Activated naive CD4-positive, alpha-beta T cell treated with anti-CD3 and anti-CD28 coated beads for 36 hours (primary cell): Measurements from ENCODE around the gene PCK2. TPM values are rescaled to one million over a fixed set of nuclear protein-coding genes. Genes with fewer than 3 reads are reported as not detected.

Experiments
- CTCF ChIA-PET: fragments of 350-600 bp; sonication (Branson Sonifier 250); formaldehyde crosslinking; loops from one replicate; lab custom pipeline; 2021; ENCODE audit warnings: antibody characterized with exemption; lab: Charles Lee
- DNase-seq: peaks from one replicate; pipeline ENCODE4 v3.0.0-alpha.2; 2020
- H3K27ac Mint-ChIP-seq: one replicate; pipeline ENCODE4 v1.8.0; 2021; ENCODE audit warnings: mild to moderate bottlenecking, mixed read lengths
- H3K27me3 Mint-ChIP-seq: one replicate; pipeline ENCODE4 v1.8.0; 2021; ENCODE audit warnings: low read depth, mixed read lengths
- H3K36me3 Mint-ChIP-seq: one replicate; pipeline ENCODE4 v1.8.0; 2021; ENCODE audit warnings: low read depth, mixed read lengths
- H3K4me1 Mint-ChIP-seq: one replicate; pipeline ENCODE4 v1.8.0; 2021; ENCODE audit warnings: low read depth, mixed read lengths
- H3K4me3 Mint-ChIP-seq: one replicate; pipeline ENCODE4 v1.8.0; 2021; ENCODE audit warnings: mild to moderate bottlenecking, moderate library complexity, mixed read lengths
- H3K9me3 Mint-ChIP-seq: one replicate; pipeline ENCODE4 v1.8.0; 2021; ENCODE audit warnings: mixed read lengths
- intact Hi-C: fragments of 100-400 bp; cut with micrococcal nuclease; formaldehyde crosslinking; loops from one replicate; pipeline ENCODE4 v1.15.1; 2023
- total RNA-seq, 2 experiments: library from RNA; stranded (reverse); gene quantifications; one replicate each; pipeline ENCODE4 v1.2.3, GENCODE V29; 2021

PCK2 gene
- total RNA-seq, 2 experiments from 2014 or later, result 117 TPM

DNA sequence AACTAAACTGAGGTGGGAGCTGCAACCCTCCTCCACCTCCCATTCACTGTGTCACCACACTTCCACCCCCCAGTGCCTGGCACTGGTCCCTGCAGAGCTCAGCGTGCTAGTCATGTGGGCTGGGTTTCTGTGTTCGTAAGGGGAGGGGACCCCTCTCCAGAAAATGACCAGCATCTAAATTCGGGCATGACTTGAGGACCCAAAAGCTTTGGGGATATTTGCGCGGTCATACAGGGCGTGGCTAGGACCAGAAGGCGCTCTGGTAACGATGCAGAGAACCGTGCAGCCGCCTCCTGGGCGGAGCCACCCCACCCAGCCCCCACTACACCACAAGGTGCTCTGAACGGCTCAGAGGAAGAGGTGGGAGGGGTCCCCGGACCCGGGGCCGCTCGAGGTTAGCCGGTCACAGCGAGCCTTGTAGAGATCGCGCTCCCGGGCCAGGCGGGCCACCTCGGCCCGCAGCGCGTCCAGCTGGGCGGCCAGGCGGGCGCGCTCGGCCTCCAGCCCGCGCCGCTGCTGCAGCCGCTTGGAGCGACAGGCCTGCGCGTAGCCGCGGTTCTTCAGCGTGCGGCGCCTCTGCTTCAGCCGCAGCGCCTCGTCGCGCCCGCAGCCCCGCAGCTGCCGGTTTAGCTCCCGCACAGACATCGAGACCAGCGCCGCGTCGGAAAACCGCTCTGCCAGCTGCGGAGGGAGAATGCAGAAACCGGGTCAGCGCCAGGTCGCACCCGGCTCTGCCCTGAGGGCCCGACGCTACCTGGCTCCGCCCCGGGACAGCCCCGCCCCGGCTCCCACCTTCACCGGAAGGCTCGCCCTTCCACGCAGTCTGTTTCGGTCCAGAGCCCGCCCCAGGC, 13.0 kb upstream of the PCK2 start:
- Mint-ChIP-seq H3K27ac (no peak overlapping the region), H3K36me3 (no peaks in the 10 kb centered on the region), H3K4me3 (peak overlapping the region; percentile 74), H3K9me3 (no peaks in the 10 kb centered on the region), H3K4me1 (peaks cover 15% of the 10 kb centered on the region), H3K27me3 (no peaks in the 10 kb centered on the region)
- intact Hi-C loops, result loop anchor here (1.0 kb wide), 1 partner anchor 33 kb away; the partner anchor contains the start of genes DCAF11 and NRL
- peak; percentile 74 for DNase-seq
- CTCF ChIA-PET, result interaction anchor here (0.6 to 5.1 kb wide), 12 partner anchors 12 to 521 kb away, joined by 3 to 76 read pairs (median 6); partner anchors contain the start of genes CARMIL3, CIDEB and PCK2

DNA sequence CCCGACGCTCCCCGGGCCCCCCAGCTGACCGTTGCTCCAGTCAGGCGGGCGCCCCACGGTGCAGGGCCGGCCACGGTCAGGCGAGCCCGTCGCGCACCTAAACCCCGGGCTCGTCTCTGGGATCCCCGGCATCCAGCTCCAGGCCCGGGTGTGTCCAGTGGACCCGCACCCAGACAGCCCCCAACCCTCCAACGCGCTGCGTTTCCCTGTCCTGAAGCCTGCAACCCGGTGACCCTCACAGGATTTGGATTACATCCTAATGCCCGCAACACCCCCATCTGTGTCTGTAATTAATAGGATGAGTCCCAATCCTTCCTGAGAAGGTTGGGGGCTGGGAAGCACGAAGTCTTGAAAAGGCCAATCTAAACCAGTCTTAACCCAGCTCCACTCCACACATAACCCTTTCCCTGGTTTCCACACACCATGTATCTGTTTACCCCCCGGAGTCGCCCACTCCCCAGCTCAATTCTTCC, 12.3 kb upstream of the PCK2 start:
- intact Hi-C loops, result loop anchor here (1.0 kb wide), 1 partner anchor 33 kb away; the partner anchor contains the start of genes DCAF11 and NRL
- H3K4me1 Mint-ChIP-seq, result peaks cover 15% of the 10 kb centered on the region
- no peaks in the 10 kb centered on the region for H3K36me3 Mint-ChIP-seq
- H3K27ac Mint-ChIP-seq, result no peak overlapping the region
- peak overlapping the region; percentile 71 for H3K4me3 Mint-ChIP-seq
- DNase-seq, result no peak
- no peaks in the 10 kb centered on the region for H3K9me3 Mint-ChIP-seq
- H3K27me3 Mint-ChIP-seq, result no peaks in the 10 kb centered on the region
- CTCF ChIA-PET, result interaction anchor here (0.6 to 5.1 kb wide), 8 partner anchors 12 to 522 kb away, joined by 3 to 76 read pairs (median 8); partner anchors contain the start of genes CARMIL3 and PCK2

DNA sequence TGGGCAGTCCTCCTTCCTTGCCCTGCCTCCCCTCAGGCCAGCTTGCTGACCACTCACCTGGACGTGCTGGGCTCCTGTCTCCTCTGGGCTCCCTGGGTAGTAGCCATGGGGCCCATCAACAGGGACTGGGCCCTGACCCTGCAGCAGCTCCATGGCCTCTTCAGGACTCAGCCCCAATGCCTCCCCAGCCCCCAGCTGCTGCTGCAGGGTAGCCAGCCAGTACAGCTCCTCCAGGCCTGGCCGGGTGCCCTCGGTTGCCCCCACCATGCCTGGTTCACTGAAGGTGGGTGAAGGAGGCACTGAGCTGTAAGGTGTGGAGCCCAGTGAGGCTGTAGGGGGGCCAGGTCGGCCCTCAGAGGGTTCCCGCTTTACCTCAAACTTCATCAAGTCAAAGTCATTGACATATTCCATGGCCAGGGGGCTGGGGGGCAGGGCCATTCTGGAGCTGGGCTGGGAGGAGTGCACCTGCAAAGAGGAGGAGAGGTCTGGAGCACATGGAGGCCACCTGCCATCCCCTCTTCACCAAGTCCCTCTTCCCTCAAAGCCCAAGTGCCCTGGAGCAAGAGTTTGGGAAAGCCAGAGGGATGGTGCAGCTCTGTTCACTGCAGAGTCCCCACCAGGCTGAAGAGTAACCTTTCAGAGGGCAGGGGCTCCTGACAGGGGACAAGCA, 11.6 kb upstream of the PCK2 start:
- Mint-ChIP-seq H3K27ac (no peak overlapping the region), H3K4me3 (peak overlapping the region; percentile 71), H3K9me3 (no peaks in the 10 kb centered on the region), H3K36me3 (no peaks in the 10 kb centered on the region), H3K4me1 (peaks cover 15% of the 10 kb centered on the region), H3K27me3 (no peaks in the 10 kb centered on the region)
- CTCF ChIA-PET, result interaction anchor here (1.3 to 5.1 kb wide), 4 partner anchors 11 to 27 kb away, joined by 3 to 76 read pairs (median 57); partner anchors contain the start of gene PCK2
- DNase-seq, result no peak
- intact Hi-C loops, result no loop called here

GRCh38 chr14:24083462-24083861, 10.6 kb upstream of the PCK2 start:
- H3K27ac Mint-ChIP-seq, result no peak overlapping the region
- intact Hi-C loops, result no loop called here
- no peak for DNase-seq
- no peaks in the 10 kb centered on the region for H3K27me3 Mint-ChIP-seq
- H3K36me3 Mint-ChIP-seq, result no peaks in the 10 kb centered on the region
- H3K4me1 Mint-ChIP-seq, result peaks cover 15% of the 10 kb centered on the region
- H3K9me3 Mint-ChIP-seq, result no peaks in the 10 kb centered on the region
- CTCF ChIA-PET, result interaction anchor here (1.0 to 5.1 kb wide), 2 partner anchors 10 to 25 kb away, joined by 4 to 76 read pairs; partner anchors contain the start of gene PCK2
- no peak overlapping the region for H3K4me3 Mint-ChIP-seq

DNA sequence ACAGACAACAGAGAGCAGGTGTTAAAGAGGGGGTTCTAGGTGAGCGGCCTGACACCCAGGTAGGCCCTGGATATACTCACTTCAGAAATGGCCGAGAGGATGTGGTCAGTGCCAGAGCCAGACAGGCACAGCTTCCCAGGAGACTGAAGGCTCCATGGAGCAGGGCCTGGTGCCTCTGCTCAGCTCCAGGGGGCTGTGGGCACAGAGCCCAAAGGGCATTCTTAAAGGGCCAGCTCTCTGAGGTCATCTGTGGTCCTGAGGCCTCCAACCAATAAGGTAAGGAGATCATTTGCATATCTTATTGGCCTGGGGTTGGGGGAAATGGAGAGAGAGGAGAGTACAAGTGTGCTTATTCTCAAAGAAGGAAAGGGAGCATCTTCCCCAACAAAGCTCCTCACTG, 9.7 kb upstream of the PCK2 start:
- intact Hi-C loops, result no loop called here
- CTCF ChIA-PET, result interaction anchor here (0.5 to 2.7 kb wide), 6 partner anchors 9 to 1777 kb away, joined by 3 to 18 read pairs (median 4); no protein-coding TSS in a partner anchor
- H3K27ac Mint-ChIP-seq, result no peak overlapping the region
- H3K27me3 Mint-ChIP-seq, result no peaks in the 10 kb centered on the region
- H3K4me1 Mint-ChIP-seq, result peaks cover 15% of the 10 kb centered on the region
- DNase-seq, result no peak
- H3K4me3 Mint-ChIP-seq, result no peak overlapping the region
- H3K9me3 Mint-ChIP-seq, result no peaks in the 10 kb centered on the region
- no peaks in the 10 kb centered on the region for H3K36me3 Mint-ChIP-seq

DNA sequence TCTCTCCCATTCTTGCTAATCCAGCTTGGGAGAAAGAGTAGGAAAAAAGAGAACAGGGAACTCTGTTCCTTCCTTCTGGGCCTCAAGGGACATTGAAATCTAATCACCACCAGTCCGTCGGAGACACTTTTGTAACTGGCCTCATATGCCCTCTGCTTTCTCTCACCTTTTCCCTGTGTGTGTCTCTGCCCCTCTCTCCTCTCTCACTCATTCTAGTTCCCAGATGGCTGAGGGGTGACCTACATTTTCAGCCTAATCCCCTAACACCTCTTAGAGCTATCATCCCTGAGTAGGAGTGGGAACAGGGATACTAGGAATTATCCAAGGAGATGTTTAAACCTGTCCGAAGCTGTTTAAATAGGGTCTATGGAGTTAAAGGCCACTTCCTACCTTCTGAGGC, 8.9 kb upstream of the PCK2 start:
- no peak overlapping the region for H3K27ac Mint-ChIP-seq
- intact Hi-C loops, result no loop called here
- H3K4me1 Mint-ChIP-seq, result peaks cover 12% of the 10 kb centered on the region
- no peaks in the 10 kb centered on the region for H3K27me3 Mint-ChIP-seq
- no peak for DNase-seq
- H3K4me3 Mint-ChIP-seq, result no peak overlapping the region
- H3K36me3 Mint-ChIP-seq, result no peaks in the 10 kb centered on the region
- no peaks in the 10 kb centered on the region for H3K9me3 Mint-ChIP-seq
- CTCF ChIA-PET, result interaction anchor here (0.6 to 2.7 kb wide), 5 partner anchors 8 to 1778 kb away, joined by 3 to 18 read pairs (median 6); no protein-coding TSS in a partner anchor

DNA sequence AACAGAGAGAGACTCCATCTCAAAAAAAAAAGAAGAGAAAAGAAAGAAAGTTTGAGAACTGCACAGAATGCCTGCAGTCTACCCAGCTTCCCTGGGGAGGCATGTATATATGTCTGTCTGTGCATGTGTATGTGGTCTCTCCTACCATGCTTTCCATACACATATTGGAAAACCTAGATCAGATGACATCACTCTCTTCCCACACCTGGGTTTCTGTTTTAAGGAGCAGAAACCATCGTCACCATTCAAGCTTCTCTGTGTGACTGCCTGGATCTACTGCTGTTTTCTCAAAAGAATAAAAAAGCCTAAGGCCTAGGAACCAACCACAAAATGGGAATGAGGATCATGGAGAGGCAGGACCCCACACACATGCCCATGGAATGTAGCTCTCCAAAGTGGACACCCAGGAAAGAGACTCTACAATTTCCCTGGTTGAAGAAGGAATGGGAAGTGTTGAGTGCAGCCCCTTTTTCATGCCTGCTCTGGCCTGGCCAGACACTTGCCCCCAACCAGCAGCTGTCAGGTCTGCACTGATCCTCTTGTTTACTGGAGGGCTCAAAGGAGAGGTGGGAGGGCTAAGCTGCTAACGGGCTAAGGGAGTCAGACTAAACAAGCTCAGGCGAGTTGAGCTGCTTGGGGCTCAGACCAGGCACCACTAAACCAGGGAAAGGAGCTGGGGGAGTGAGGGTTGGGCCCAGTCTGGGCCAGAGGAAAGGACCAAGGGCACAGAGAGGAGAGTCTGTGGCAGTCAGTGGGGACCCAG, 7.7 kb upstream of the PCK2 start:
- Mint-ChIP-seq H3K27ac (no peak overlapping the region), H3K36me3 (no peaks in the 10 kb centered on the region), H3K27me3 (no peaks in the 10 kb centered on the region), H3K4me1 (peaks cover 7% of the 10 kb centered on the region), H3K4me3 (no peak overlapping the region), H3K9me3 (no peaks in the 10 kb centered on the region)
- intact Hi-C loops, result no loop called here
- CTCF ChIA-PET, result interaction anchor here (0.8 to 2.7 kb wide), 6 partner anchors 20 to 31 kb away, joined by 3 to 18 read pairs (median 4); no protein-coding TSS in a partner anchor
- no peak for DNase-seq

GRCh38 chr14:24087004-24087403, 7.1 kb upstream of the PCK2 start:
- no peaks in the 10 kb centered on the region for H3K36me3 Mint-ChIP-seq
- H3K9me3 Mint-ChIP-seq, result no peaks in the 10 kb centered on the region
- no peak for DNase-seq
- CTCF ChIA-PET, result interaction anchor here (0.8 to 2.7 kb wide), 5 partner anchors 20 to 31 kb away, joined by 3 to 18 read pairs (median 3); no protein-coding TSS in a partner anchor
- H3K4me1 Mint-ChIP-seq, result peaks cover 4% of the 10 kb centered on the region
- no peak overlapping the region for H3K4me3 Mint-ChIP-seq
- H3K27me3 Mint-ChIP-seq, result no peaks in the 10 kb centered on the region
- intact Hi-C loops, result no loop called here
- H3K27ac Mint-ChIP-seq, result no peak overlapping the region

DNA sequence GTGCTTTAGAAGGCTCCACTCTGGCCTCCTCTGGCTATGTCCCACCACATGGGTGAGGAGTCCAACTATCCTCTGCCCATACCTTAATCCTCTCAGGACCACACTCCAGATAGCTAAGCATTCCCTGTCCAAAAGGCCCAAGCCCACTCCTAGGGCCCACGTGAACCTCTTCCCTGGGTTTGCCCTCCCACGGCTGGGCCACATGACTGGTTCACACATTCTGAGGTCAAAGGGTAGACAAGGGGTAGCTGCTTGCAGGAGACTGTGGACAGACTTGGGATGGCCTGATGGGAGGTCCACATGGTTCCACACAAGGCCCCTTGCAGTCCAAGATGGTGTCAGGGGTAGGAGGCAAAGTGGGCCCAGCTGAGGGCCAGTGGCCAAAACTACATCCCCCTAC, 6.0 kb upstream of the PCK2 start:
- H3K36me3 Mint-ChIP-seq, result no peaks in the 10 kb centered on the region
- H3K9me3 Mint-ChIP-seq, result no peaks in the 10 kb centered on the region
- no peak overlapping the region for H3K27ac Mint-ChIP-seq
- no peaks in the 10 kb centered on the region for H3K27me3 Mint-ChIP-seq
- CTCF ChIA-PET, result interaction anchor here (0.6 to 9.1 kb wide), 4 partner anchors 23 to 54 kb away, joined by 3 to 386 read pairs (median 10); partner anchors contain the start of genes CARMIL3, DCAF11 and NRL
- no peak overlapping the region for H3K4me3 Mint-ChIP-seq
- intact Hi-C loops, result no loop called here
- peaks cover 8% of the 10 kb centered on the region for H3K4me1 Mint-ChIP-seq
- no peak for DNase-seq

GRCh38 chr14:24089890-24090289, 4.2 kb upstream of the PCK2 start:
- no peak for DNase-seq
- no peak overlapping the region for H3K4me3 Mint-ChIP-seq
- H3K36me3 Mint-ChIP-seq, result peaks cover 4% of the 10 kb centered on the region
- intact Hi-C loops, result loop anchor here (1.0 to 5.0 kb wide), 7 partner anchors 19 to 352 kb away; partner anchors contain the start of genes DHRS1, IRF9, NOP9 and SDR39U1
- peaks cover 15% of the 10 kb centered on the region for H3K4me1 Mint-ChIP-seq
- no peaks in the 10 kb centered on the region for H3K9me3 Mint-ChIP-seq
- CTCF ChIA-PET, result interaction anchor here (0.6 to 9.1 kb wide), 18 partner anchors 9 to 507 kb away, joined by 3 to 386 read pairs (median 4); partner anchors contain the start of genes CARMIL3, DCAF11, EMC9 and NRL
- no peaks in the 10 kb centered on the region for H3K27me3 Mint-ChIP-seq
- no peak overlapping the region for H3K27ac Mint-ChIP-seq

DNA sequence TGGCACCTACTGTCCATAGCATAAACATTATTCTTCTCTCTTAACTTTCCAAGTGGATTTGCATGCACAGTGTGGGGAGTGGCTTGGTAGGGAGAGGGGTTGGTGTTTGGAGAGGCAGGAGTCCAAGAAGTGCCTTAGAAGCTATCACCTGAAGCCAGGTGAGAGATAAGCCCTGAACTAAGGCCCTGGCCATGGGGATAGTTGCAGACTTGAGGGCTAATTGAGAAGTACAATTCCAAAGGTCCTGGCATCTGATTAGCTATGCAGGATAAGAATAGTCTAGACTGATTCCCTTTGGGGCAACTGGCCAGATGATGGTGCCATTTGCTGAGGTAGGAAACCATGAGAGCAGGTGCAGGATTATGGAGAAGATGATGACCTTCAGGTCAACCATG, 2.0 kb upstream of the PCK2 start:
- CTCF ChIA-PET, result interaction anchor here (0.5 to 9.1 kb wide), 9 partner anchors 11 to 115 kb away, joined by 3 to 386 read pairs (median 4); partner anchors contain the start of gene CARMIL3
- H3K4me3 Mint-ChIP-seq, result no peak overlapping the region
- no peak overlapping the region for H3K27ac Mint-ChIP-seq
- H3K36me3 Mint-ChIP-seq, result peaks cover 22% of the 10 kb centered on the region
- intact Hi-C loops, result loop anchor here (5.0 kb wide), 2 partner anchors 205 to 350 kb away; partner anchors contain the start of genes DHRS1, NOP9 and SDR39U1
- H3K9me3 Mint-ChIP-seq, result no peaks in the 10 kb centered on the region
- no peak for DNase-seq
- H3K4me1 Mint-ChIP-seq, result peaks cover 32% of the 10 kb centered on the region
- no peaks in the 10 kb centered on the region for H3K27me3 Mint-ChIP-seq
